GM20000 (cell line): ENCODE data around the gene PAPPA2.

Experiments used
- DNase-seq: peaks from one replicate; pipeline ENCODE4 v3.0.0; 2012; ENCODE audit warnings: low spot score
- CTCF ChIP-seq: IDR thresholded peaks from 2 replicates; pipeline ENCODE4 v1.5.1; 2012; ENCODE audit warnings: mild to moderate bottlenecking, control low read depth; ENCODE audit errors: extremely low read depth, missing control alignments

Gene PAPPA2

DNA sequence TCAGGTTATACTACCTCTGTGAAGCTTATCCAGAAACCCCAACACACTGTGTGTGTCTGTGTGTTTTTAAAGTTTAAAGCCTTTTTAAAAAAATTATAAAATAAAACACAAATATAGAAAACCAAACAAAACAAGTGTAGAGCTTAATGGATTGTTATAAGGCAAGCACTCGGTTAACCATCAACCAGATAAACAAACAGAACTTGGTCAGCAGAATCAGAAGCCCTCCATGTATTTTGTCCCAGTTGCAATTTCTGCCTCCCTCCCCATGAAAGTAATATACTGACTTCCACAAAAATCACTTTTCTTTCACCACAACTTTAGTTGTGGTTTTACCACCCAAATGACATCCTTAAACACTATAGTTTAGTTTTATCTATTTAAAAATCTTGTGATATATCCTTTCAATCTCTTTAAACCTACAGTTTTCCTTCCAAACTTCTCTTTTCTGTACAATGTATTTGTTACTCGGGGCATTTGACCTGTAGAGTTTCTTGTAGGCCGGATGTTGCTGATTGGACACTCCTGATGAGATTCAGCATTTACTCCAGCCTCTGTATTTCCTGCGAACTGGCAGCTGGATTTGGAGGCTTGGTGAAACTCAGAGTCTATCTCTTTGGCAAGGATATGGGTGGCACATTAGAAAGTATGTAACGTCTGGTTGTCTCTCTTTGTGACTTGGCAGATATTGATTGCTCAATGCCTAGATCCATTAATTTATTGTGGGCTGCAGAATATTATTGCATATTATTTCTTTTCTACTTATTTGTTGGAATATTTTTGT is 8.6 kb downstream of the PAPPA2 start:
- no peak for DNase-seq
- no peak for TF ChIP-seq CTCF

DNA sequence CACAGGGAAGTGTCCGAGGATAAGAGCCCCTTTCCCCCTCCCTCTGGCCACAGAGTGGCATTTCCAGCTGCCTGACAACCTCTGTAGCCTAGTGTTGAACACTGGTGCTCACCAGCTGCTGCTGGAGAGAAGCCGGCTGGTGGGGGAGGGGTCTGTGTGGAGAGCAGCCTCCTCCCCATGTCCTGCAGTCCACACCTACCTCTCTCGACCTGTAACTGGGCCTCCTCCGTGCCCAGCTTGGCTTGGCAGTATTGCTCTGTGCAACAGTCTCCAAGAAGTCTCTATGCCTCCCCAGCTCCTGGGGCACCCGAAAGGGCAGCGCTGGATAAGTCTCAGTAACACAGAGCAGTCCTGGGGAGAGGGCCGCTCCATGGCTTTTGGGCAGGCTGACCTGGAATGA is 17.0 kb downstream of the PAPPA2 start:
- no peak for DNase-seq
- no peak for TF ChIP-seq CTCF

GRCh38 chr1:176480750-176481149 is 17.8 kb downstream of the PAPPA2 start:
- no peak for TF ChIP-seq CTCF
- no peak for DNase-seq

DNA sequence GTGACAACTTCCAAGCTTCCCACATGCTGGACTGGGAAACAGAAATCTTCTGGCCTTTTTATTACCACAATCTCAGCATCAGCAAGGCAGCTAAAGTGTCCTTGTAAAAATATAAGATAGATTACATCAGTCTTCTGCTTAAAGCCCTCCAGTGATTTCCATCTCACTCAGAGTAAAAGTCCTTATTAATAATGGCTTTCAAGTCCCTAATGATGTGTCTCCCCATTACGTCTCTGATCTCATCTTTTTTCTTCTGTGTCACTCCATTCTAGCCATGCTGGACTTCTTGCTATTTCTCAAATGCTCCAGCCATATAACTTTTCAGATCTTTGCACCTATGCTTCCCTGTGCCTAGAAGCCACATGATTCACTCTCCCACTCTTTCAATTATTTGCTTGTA is 22.1 kb downstream of the PAPPA2 start:
- TF ChIP-seq CTCF, result no peak
- no peak for DNase-seq

GRCh38 chr1:176494436-176494835 is 31.5 kb downstream of the PAPPA2 start:
- DNase-seq, result no peak
- TF ChIP-seq CTCF, result no peak

- no peak for TF ChIP-seq CTCF
Measured at GRCh38 chr1:176499671-176500070, 36.7 kb downstream of the PAPPA2 start.

GRCh38 chr1:176501599-176501998 is 38.6 kb downstream of the PAPPA2 start:
- TF ChIP-seq CTCF, result no peak
- DNase-seq, result no peak

More at GRCh38 chr1:176499671-176500070, 36.7 kb downstream of the PAPPA2 start:
- DNase-seq, result no peak
